ENCODE data around the gene IL17C. TPM values are rescaled to one million over a fixed set of nuclear protein-coding genes. Genes with fewer than 3 reads are reported as not detected.

The IL17C gene
- total RNA-seq, 1 donor from 2014 or later: not detected

GRCh38 chr16:88639231-88640038 lies 1.1 kb downstream of the IL17C start:
- Mint-ChIP-seq H3K4me3 (ENCODE audit: unreplicated experiment) (no peak overlapping the region), H3K4me1 (ENCODE audit: low read depth, unreplicated experiment) (peaks cover 2% of the 10 kb centered on the region), H3K36me3 (ENCODE audit: unreplicated experiment) (no peaks in the 10 kb centered on the region), H3K27me3 (ENCODE audit: unreplicated experiment) (peaks cover 2% of the 10 kb centered on the region), H3K9me3 (ENCODE audit: unreplicated experiment) (peaks cover 6% of the 10 kb centered on the region), H3K27ac (ENCODE audit: unreplicated experiment) (no peak overlapping the region)
- TF ChIP-seq CTCF (IDR thresholded peaks at IDR 0.05; ENCODE audit: partially characterized antibody, unreplicated experiment): no peak
- DNase-seq: no peak

GRCh38 chr16:88640039-88640495 lies 1.7 kb downstream of the IL17C start:
- Mint-ChIP-seq H3K4me1 (ENCODE audit: low read depth, unreplicated experiment) (peaks cover 2% of the 10 kb centered on the region), H3K4me3 (ENCODE audit: unreplicated experiment) (no peak overlapping the region), H3K9me3 (ENCODE audit: unreplicated experiment) (peaks cover 8% of the 10 kb centered on the region), H3K36me3 (ENCODE audit: unreplicated experiment) (no peaks in the 10 kb centered on the region), H3K27me3 (ENCODE audit: unreplicated experiment) (peaks cover 2% of the 10 kb centered on the region), H3K27ac (ENCODE audit: unreplicated experiment) (no peak overlapping the region)
- TF ChIP-seq CTCF (IDR thresholded peaks at IDR 0.05; ENCODE audit: partially characterized antibody, unreplicated experiment): no peak
- DNase-seq: no peak

GRCh38 chr16:88640498-88641247 lies 2.3 kb downstream of the IL17C start:
- Mint-ChIP-seq H3K36me3 (ENCODE audit: unreplicated experiment) (no peaks in the 10 kb centered on the region), H3K27me3 (ENCODE audit: unreplicated experiment) (peaks cover 2% of the 10 kb centered on the region), H3K4me1 (ENCODE audit: low read depth, unreplicated experiment) (peaks cover 2% of the 10 kb centered on the region), H3K27ac (ENCODE audit: unreplicated experiment) (no peak overlapping the region), H3K4me3 (ENCODE audit: unreplicated experiment) (no peak overlapping the region), H3K9me3 (ENCODE audit: unreplicated experiment) (peaks cover 8% of the 10 kb centered on the region)
- DNase-seq: no peak
- no peak for TF ChIP-seq CTCF (IDR thresholded peaks at IDR 0.05; ENCODE audit: partially characterized antibody, unreplicated experiment)

GRCh38 chr16:88642881-88643643 lies 4.7 kb downstream of the IL17C start:
- H3K4me1 Mint-ChIP-seq (ENCODE audit: low read depth, unreplicated experiment): no peaks in the 10 kb centered on the region
- no peak overlapping the region for H3K27ac Mint-ChIP-seq (ENCODE audit: unreplicated experiment)
- peaks cover 2% of the 10 kb centered on the region for H3K27me3 Mint-ChIP-seq (ENCODE audit: unreplicated experiment)
- TF ChIP-seq CTCF (IDR thresholded peaks at IDR 0.05; ENCODE audit: partially characterized antibody, unreplicated experiment): no peak
- peaks cover 5% of the 10 kb centered on the region for H3K9me3 Mint-ChIP-seq (ENCODE audit: unreplicated experiment)
- no peaks in the 10 kb centered on the region for H3K36me3 Mint-ChIP-seq (ENCODE audit: unreplicated experiment)
- no peak overlapping the region for H3K4me3 Mint-ChIP-seq (ENCODE audit: unreplicated experiment)
- no peak for DNase-seq

All from glutamatergic neuron (in vitro differentiated cells).